ENCODE data around the gene HIBCH. TPM values are rescaled to one million over a fixed set of nuclear protein-coding genes. Genes with fewer than 3 reads are reported as not detected.

HIBCH gene
- total and polyA plus RNA-seq, 9 of the 15 experiments (the other 6 are each of a cell fraction or from before 2014, with no cell fraction given): 17.0 to 65.4 (median 28.3) TPM

DNA sequence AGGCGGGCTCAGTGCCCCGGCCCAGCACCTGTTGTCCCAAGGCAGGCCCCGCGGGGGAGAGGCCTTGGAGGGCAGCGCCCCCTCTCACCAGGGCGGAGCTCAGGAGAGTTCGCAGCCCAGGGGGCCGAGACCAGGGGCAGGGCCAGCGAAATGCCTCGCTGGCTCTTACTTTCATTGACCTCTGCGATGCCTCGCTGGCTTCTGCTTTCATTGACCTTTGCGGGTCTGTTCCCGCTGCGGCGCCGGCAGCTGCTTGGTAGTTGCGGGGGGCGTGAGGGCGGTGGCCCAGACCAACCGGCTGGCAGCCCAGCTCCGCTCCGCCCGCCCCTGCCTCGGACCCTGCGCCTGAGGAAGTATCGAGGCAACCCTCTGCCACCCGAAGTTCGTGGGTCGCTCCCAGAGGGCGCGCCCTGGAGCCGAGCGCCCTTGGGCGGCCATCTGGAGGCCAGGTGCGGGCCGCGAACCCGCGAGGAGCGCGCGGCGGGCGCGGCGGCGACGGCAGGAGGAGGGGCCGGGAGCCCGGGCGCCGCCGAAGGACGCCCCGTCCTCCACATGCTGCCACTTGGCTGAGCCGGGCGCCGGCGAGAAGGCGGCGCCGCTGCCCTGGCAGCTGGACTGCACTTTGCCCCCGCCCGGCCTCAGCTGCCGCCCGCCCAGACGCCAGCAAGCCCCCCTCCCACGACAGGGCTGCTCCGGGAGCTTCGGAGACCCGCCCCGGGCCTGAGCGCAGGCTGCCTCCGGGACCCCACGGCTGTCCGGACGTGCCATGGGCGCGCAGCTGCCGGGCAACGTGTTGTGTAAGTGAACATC, 139.1 kb downstream of the HIBCH start (continued):
- TF ChIP-seq ZNF764 (CRISPR knock-in tag; IDR thresholded peaks at IDR 0.05; ENCODE audit: low read depth): no peak
- TF ChIP-seq RB1 (IDR thresholded peaks at IDR 0.05; ENCODE audit: low read depth): peak; percentile 36; the same call in 1 of the 2 replicates
- TF ChIP-seq, protein P1, sequence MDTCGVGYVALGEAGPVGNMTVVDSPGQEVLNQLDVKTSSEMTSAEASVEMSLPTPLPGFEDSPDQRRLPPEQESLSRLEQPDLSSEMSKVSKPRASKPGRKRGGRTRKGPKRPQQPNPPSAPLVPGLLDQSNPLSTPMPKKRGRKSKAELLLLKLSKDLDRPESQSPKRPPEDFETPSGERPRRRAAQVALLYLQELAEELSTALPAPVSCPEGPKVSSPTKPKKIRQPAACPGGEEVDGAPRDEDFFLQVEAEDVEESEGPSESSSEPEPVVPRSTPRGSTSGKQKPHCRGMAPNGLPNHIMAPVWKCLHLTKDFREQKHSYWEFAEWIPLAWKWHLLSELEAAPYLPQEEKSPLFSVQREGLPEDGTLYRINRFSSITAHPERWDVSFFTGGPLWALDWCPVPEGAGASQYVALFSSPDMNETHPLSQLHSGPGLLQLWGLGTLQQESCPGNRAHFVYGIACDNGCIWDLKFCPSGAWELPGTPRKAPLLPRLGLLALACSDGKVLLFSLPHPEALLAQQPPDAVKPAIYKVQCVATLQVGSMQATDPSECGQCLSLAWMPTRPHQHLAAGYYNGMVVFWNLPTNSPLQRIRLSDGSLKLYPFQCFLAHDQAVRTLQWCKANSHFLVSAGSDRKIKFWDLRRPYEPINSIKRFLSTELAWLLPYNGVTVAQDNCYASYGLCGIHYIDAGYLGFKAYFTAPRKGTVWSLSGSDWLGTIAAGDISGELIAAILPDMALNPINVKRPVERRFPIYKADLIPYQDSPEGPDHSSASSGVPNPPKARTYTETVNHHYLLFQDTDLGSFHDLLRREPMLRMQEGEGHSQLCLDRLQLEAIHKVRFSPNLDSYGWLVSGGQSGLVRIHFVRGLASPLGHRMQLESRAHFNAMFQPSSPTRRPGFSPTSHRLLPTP (IDR thresholded peaks at IDR 0.05; ENCODE audit: borderline replicate concordance, extremely low read depth, insufficient read length): peak; percentile 37
- 0 out of 2 replicates have a peak, but pooled peaks have one; percentile 36 for TF ChIP-seq ZNF583 (CRISPR knock-in tag; IDR thresholded peaks at IDR 0.05)
- peak; percentile 82 for TF ChIP-seq POLR2G (IDR thresholded peaks at IDR 0.05; ENCODE audit: low read depth, low read length)
- TF ChIP-seq L3MBTL2 (IDR thresholded peaks at IDR 0.05): peak; percentile 58; the same call in 1 of the 2 replicates
- peak; percentile 44; the same call in 1 of the 2 replicates for TF ChIP-seq NR2C1 (IDR thresholded peaks at IDR 0.05)
- peak; percentile 36; the same call in 1 of the 2 replicates for TF ChIP-seq NR2C1 (tag; IDR thresholded peaks at IDR 0.05)
- TF ChIP-seq BHLHE40 (IDR thresholded peaks at IDR 0.05; ENCODE audit: low read length): 0 out of 2 replicates have a peak, but pooled peaks have one; percentile 15
- TF ChIP-seq ATF7 (IDR thresholded peaks at IDR 0.05): peak; percentile 65; the same call in 1 of the 2 replicates
- TF ChIP-seq MAX (CRISPR knock-in tag; IDR thresholded peaks at IDR 0.05): peak; percentile 54
- 0 out of 2 replicates have a peak, but pooled peaks have one; percentile 19 for TF ChIP-seq ZNF263 (CRISPR knock-in tag; IDR thresholded peaks at IDR 0.05; ENCODE audit: borderline replicate concordance)
- TF ChIP-seq MAZ (CRISPR knock-in tag; conservative IDR thresholded peaks at IDR 0.05 in 1 of 2, IDR thresholded peaks at IDR 0.05 in 1 of 2): peak; percentile 64 to 86
- TF ChIP-seq MNT (conservative IDR thresholded peaks at IDR 0.05): peak; percentile 34 to 52; a peak in 3 of 4 replicates
- TF ChIP-seq ESRRA (IDR thresholded peaks at IDR 0.05; ENCODE audit: borderline replicate concordance, low read depth): peak; percentile 79
- TF ChIP-seq HDGF (IDR thresholded peaks at IDR 0.05): no peak
- peak; percentile 40 for TF ChIP-seq SAP30 (IDR thresholded peaks at IDR 0.05; ENCODE audit: borderline replicate concordance, insufficient read depth, low read depth, low read length, poor library complexity, severe bottlenecking)
- peak; percentile 62 for TF ChIP-seq PRDM10 (IDR thresholded peaks at IDR 0.05; ENCODE audit: partially characterized antibody)

Data from K562 (cell line).